ENCODE results near the gene ZNFX1. TPM values are rescaled to one million over a fixed set of nuclear protein-coding genes. Genes with fewer than 3 reads are reported as not detected.

Gene ZNFX1
- total RNA-seq, 2 experiments from 2014 or later = 50.6 to 51.6 TPM

GRCh38 chr20:49318430-49319207 lies 40.8 kb upstream of the ZNFX1 start:
- Mint-ChIP-seq H3K9me3 (no peaks in the 10 kb centered on the region), H3K27me3 (peaks cover 60% of the 10 kb centered on the region), H3K4me1 (ENCODE audit: low read depth) (peaks cover 20% of the 10 kb centered on the region), H3K36me3 (ENCODE audit: low read depth) (no peaks in the 10 kb centered on the region), H3K4me3 (peak overlapping the region; percentile 80), H3K27ac (no peak overlapping the region)
- DNase-seq (peak in 5 of 14 experiments; percentile 6 to 45 (median 35)), ATAC-seq (ENCODE audit: poor library complexity) (peak; percentile 49)
- Histone ChIP-seq H3K36me3 (ENCODE audit: insufficient read depth, low read length) (no peaks in the 10 kb centered on the region), H3K27ac (ENCODE audit: low read depth in 1 of 2, low read length in 2 of 2) (no peak overlapping the region), H3K27me3 (ENCODE audit: control insufficient read depth in 1 of 2, insufficient read depth in 2 of 2, low read length in 2 of 2) (peaks cover 33 to 40% of the 10 kb centered on the region in 2 experiments), H3K4me3 (ENCODE audit: low read length) (peak overlapping the region; percentile 50), H3K9me3 (ENCODE audit: control insufficient read depth in 1 of 2, insufficient read depth in 1 of 2, low read length in 2 of 2) (peaks cover 0 to 7% of the 10 kb centered on the region in 2 experiments), H3K4me1 (ENCODE audit: insufficient read depth, low read length) (peaks cover 23% of the 10 kb centered on the region)
- intact Hi-C loops (cut with DNase I, micrococcal nuclease) = no loop called here
- ChIA-PET POLR2A (interaction anchor here (0.9 to 1.3 kb wide), 3 partner anchors 15 to 42 kb away, joined by 3 to 6 read pairs (median 3); partner anchors contain the start of gene ZNFX1), CTCF (interaction anchor here (1.1 kb wide), 1 partner anchor 72 kb away, joined by 3 read pairs; no protein-coding TSS in a partner anchor)
- TF ChIP-seq CTCF (IDR thresholded peaks at IDR 0.05) = no peak

GRCh38 chr20:49318091-49318429 lies 40.2 kb upstream of the ZNFX1 start:
- intact Hi-C loops (cut with DNase I, micrococcal nuclease) = no loop called here
- H3K4me3 Mint-ChIP-seq = peak overlapping the region; percentile 42
- ChIA-PET POLR2A (interaction anchor here (0.9 to 1.3 kb wide), 2 partner anchors 15 to 40 kb away, joined by 3 to 6 read pairs; partner anchors contain the start of gene ZNFX1), CTCF (no interaction called here)
- H3K9me3 Mint-ChIP-seq = no peaks in the 10 kb centered on the region
- no peak for ATAC-seq (ENCODE audit: poor library complexity)
- no peak overlapping the region for H3K4me3 ChIP-seq (ENCODE audit: low read length)
- no peak overlapping the region for H3K27ac ChIP-seq (ENCODE audit: low read depth in 1 of 2, low read length in 2 of 2)
- TF ChIP-seq CTCF (IDR thresholded peaks at IDR 0.05) = no peak
- no peaks in the 10 kb centered on the region for H3K36me3 Mint-ChIP-seq (ENCODE audit: low read depth)
- H3K27me3 ChIP-seq (ENCODE audit: control insufficient read depth in 1 of 2, insufficient read depth in 2 of 2, low read length in 2 of 2) = peaks cover 33 to 40% of the 10 kb centered on the region in 2 experiments
- peaks cover 0 to 7% of the 10 kb centered on the region in 2 experiments for H3K9me3 ChIP-seq (ENCODE audit: control insufficient read depth in 1 of 2, insufficient read depth in 1 of 2, low read length in 2 of 2)
- no peak for DNase-seq
- H3K4me1 Mint-ChIP-seq (ENCODE audit: low read depth) = peaks cover 14% of the 10 kb centered on the region
- H3K36me3 ChIP-seq (ENCODE audit: insufficient read depth, low read length) = no peaks in the 10 kb centered on the region
- peaks cover 57% of the 10 kb centered on the region for H3K27me3 Mint-ChIP-seq
- peaks cover 18% of the 10 kb centered on the region for H3K4me1 ChIP-seq (ENCODE audit: insufficient read depth, low read length)
- no peak overlapping the region for H3K27ac Mint-ChIP-seq

GRCh38 chr20:49316704-49317103 lies 38.8 kb upstream of the ZNFX1 start:
- H3K4me1 Mint-ChIP-seq (ENCODE audit: low read depth) = peaks cover 10% of the 10 kb centered on the region
- peaks cover 0 to 7% of the 10 kb centered on the region in 2 experiments for H3K9me3 ChIP-seq (ENCODE audit: control insufficient read depth in 1 of 2, insufficient read depth in 1 of 2, low read length in 2 of 2)
- H3K27me3 Mint-ChIP-seq = peaks cover 51% of the 10 kb centered on the region
- intact Hi-C loops (cut with DNase I, micrococcal nuclease) = no loop called here
- DNase-seq (no peak), ATAC-seq (ENCODE audit: poor library complexity) (no peak)
- no peaks in the 10 kb centered on the region for H3K36me3 Mint-ChIP-seq (ENCODE audit: low read depth)
- POLR2A ChIA-PET = no interaction called here
- no peaks in the 10 kb centered on the region for H3K9me3 Mint-ChIP-seq
- H3K27ac ChIP-seq (ENCODE audit: low read depth in 1 of 2, low read length in 2 of 2) = no peak overlapping the region
- no peak for TF ChIP-seq CTCF (IDR thresholded peaks at IDR 0.05)
- H3K4me3 Mint-ChIP-seq = no peak overlapping the region
- H3K27ac Mint-ChIP-seq = no peak overlapping the region
- H3K4me1 ChIP-seq (ENCODE audit: insufficient read depth, low read length) = peaks cover 17% of the 10 kb centered on the region
- no peak overlapping the region for H3K4me3 ChIP-seq (ENCODE audit: low read length)
- peaks cover 33 to 40% of the 10 kb centered on the region in 2 experiments for H3K27me3 ChIP-seq (ENCODE audit: control insufficient read depth in 1 of 2, insufficient read depth in 2 of 2, low read length in 2 of 2)
- H3K36me3 ChIP-seq (ENCODE audit: insufficient read depth, low read length) = no peaks in the 10 kb centered on the region
- CTCF ChIA-PET = no interaction called here

Data from CD4-positive, alpha-beta T cell (primary cell).